KMS-11 (cell line): Measurements from ENCODE around the gene CD34.

ENCODE experiments used
- H2AFZ ChIP-seq: fragments of 200-600 bp; sonication (generic); 2 replicates; pipeline ENCODE4 v1.6.1; 2016; ENCODE audit warnings: antibody characterized with exemption, mixed run types, low read depth
- H3K27ac ChIP-seq: fragments of 200-600 bp; sonication (generic); 2 replicates; pipeline ENCODE4 v1.6.1; 2016; ENCODE audit warnings: mild to moderate bottlenecking, mixed run types
- H3K27me3 ChIP-seq: fragments of 200-600 bp; sonication (generic); 2 replicates; pipeline ENCODE4 v1.6.1; 2017; ENCODE audit warnings: mild to moderate bottlenecking, low read depth, mixed run types, moderate library complexity; ENCODE audit not compliant: insufficient read depth
- H3K36me3 ChIP-seq: fragments of 200-600 bp; sonication (generic); 2 replicates; pipeline ENCODE4 v1.6.1; 2017; ENCODE audit warnings: mild to moderate bottlenecking, mixed run types; ENCODE audit not compliant: insufficient read depth
- H3K4me1 ChIP-seq: fragments of 200-600 bp; sonication (generic); 2 replicates; pipeline ENCODE4 v1.6.1; 2016; ENCODE audit warnings: mild to moderate bottlenecking, low read depth, mixed run types; ENCODE audit not compliant: poor library complexity, severe bottlenecking
- H3K4me2 ChIP-seq: fragments of 200-600 bp; sonication (generic); 2 replicates; pipeline ENCODE4 v1.7.0; 2016; ENCODE audit warnings: mild to moderate bottlenecking, mixed run types
- H3K4me3 ChIP-seq: fragments of 200-600 bp; sonication (generic); IDR thresholded peaks from 2 replicates; pipeline ENCODE4 v1.6.1; 2017; ENCODE audit warnings: low read depth, low read length, mixed read lengths; ENCODE audit not compliant: insufficient read depth
- H3K79me2 ChIP-seq: fragments of 200-600 bp; sonication (generic); 2 replicates; pipeline ENCODE4 v1.6.1; 2016; ENCODE audit warnings: low read depth, mixed run types; ENCODE audit not compliant: insufficient read depth
- H3K9ac ChIP-seq: fragments of 200-600 bp; sonication (generic); 2 replicates; pipeline ENCODE4 v1.6.1; 2016; ENCODE audit warnings: mild to moderate bottlenecking, mixed run types
- H4K20me1 ChIP-seq: fragments of 200-600 bp; sonication (generic); 2 replicates; pipeline ENCODE4 v1.6.1; 2016; ENCODE audit warnings: mild to moderate bottlenecking, mixed run types; ENCODE audit not compliant: insufficient read depth
- CTCF ChIP-seq: fragments of 200-600 bp; sonication (generic); conservative IDR thresholded peaks from 2 replicates; pipeline ENCODE4 v1.6.1; 2017; ENCODE audit warnings: low read depth, mild to moderate bottlenecking, antibody characterized with exemption, low read length, moderate library complexity, mixed read lengths

The CD34 gene

GRCh38 chr1:207835958-207836357 is 75.0 kb downstream of the CD34 start:
- no peak for TF ChIP-seq CTCF
- H3K27me3 ChIP-seq = no peaks in the 10 kb centered on the region
- H3K4me3 ChIP-seq = no peak overlapping the region
- H3K9ac ChIP-seq = no peak overlapping the region
- no peak overlapping the region for H2AFZ ChIP-seq
- H4K20me1 ChIP-seq = peaks cover 6% of the 10 kb centered on the region; the same call in 1 of the 2 replicates
- peaks cover 24% of the 10 kb centered on the region for H3K4me1 ChIP-seq
- H3K36me3 ChIP-seq = no peaks in the 10 kb centered on the region
- H3K4me2 ChIP-seq = no peak overlapping the region
- H3K79me2 ChIP-seq = peaks cover 35% of the 10 kb centered on the region
- H3K27ac ChIP-seq = no peak overlapping the region

- no peak for TF ChIP-seq CTCF
- no peak overlapping the region for H3K9ac ChIP-seq
- H3K4me2 ChIP-seq = no peak overlapping the region
- H3K4me1 ChIP-seq = peaks cover 41% of the 10 kb centered on the region
- peaks cover 46% of the 10 kb centered on the region for H3K79me2 ChIP-seq
- no peaks in the 10 kb centered on the region for H3K27me3 ChIP-seq
- peaks cover 2% of the 10 kb centered on the region; the same call in 1 of the 2 replicates for H4K20me1 ChIP-seq
- H3K4me3 ChIP-seq = no peak overlapping the region
- no peaks in the 10 kb centered on the region for H3K36me3 ChIP-seq
- H3K27ac ChIP-seq = no peak overlapping the region
- H2AFZ ChIP-seq = no peak overlapping the region
These were observed 76.8 kb downstream of the CD34 start for GRCh38 chr1:207833956-207834660.

- no peaks in the 10 kb centered on the region for H3K27me3 ChIP-seq
These were observed 77.5 kb downstream of the CD34 start for GRCh38 chr1:207833381-207833780.

GRCh38 chr1:207832796-207833195 is 78.1 kb downstream of the CD34 start:
- Histone ChIP-seq H2AFZ (no peak overlapping the region), H3K27me3 (no peaks in the 10 kb centered on the region), H3K27ac (peak overlapping the region; percentile 63; the same call in 1 of the 2 replicates), H3K79me2 (peaks cover 50% of the 10 kb centered on the region), H3K9ac (no peak overlapping the region), H3K4me3 (no peak overlapping the region), H4K20me1 (no peaks in the 10 kb centered on the region), H3K4me1 (peaks cover 54% of the 10 kb centered on the region), H3K4me2 (peak overlapping the region; percentile 89; the same call in 1 of the 2 replicates), H3K36me3 (no peaks in the 10 kb centered on the region)
- TF ChIP-seq CTCF = no peak

More at GRCh38 chr1:207833381-207833780, 77.5 kb downstream of the CD34 start:
- Histone ChIP-seq H2AFZ (no peak overlapping the region), H3K4me2 (no peak overlapping the region), H3K79me2 (peaks cover 45% of the 10 kb centered on the region; the same call in 1 of the 2 replicates), H3K4me3 (no peak overlapping the region), H3K27ac (no peak overlapping the region), H3K4me1 (peaks cover 48% of the 10 kb centered on the region), H3K36me3 (no peaks in the 10 kb centered on the region), H3K9ac (no peak overlapping the region), H4K20me1 (no peaks in the 10 kb centered on the region)
- TF ChIP-seq CTCF = no peak
